Measurements from ENCODE around the gene VEZT.

GRCh38 chr12:95192271-95192670 lies 25.3 kb upstream of the VEZT start:
- TF ChIP-seq CTCF (IDR thresholded peaks at IDR 0.05 in 2 of 3, conservative IDR thresholded peaks at IDR 0.05 in 1 of 3; ENCODE audit: control insufficient read depth in 2 of 3, extremely low read depth in 1 of 3, insufficient read depth in 1 of 3, low read depth in 3 of 3, low read length in 3 of 3) (no peak), YY1 (IDR thresholded peaks at IDR 0.05; ENCODE audit: low read depth, low read length) (no peak)
